H1 (cell line): Measurements from ENCODE around the gene NEMF. TPM values are rescaled to one million over a fixed set of nuclear protein-coding genes. Genes with fewer than 3 reads are reported as not detected.

Experiments
- CTCF ChIA-PET: fragments of 300-600 bp; sonication (Branson Sonifier 250); formaldehyde crosslinking; loops from one replicate; lab custom pipeline; 2021; ENCODE audit not compliant: partially characterized antibody; lab: Charles Lee
- POLR2A ChIA-PET: fragments of 300-600 bp; sonication (Branson Sonifier 250); formaldehyde crosslinking; loops from one replicate; lab custom pipeline; 2021; ENCODE audit warnings: inconsistent platforms; ENCODE audit not compliant: partially characterized antibody; lab: Charles Lee
- DNase-seq, 2 experiments: peaks; one replicate each; pipeline versions ENCODE4 v3.0.0 to v3.0.0-alpha.2; 2010 to 2022; ENCODE audit warnings: low spot score in 2 of 2, low read depth in 1 of 2, mixed read lengths in 1 of 2
- FAIRE-seq: peaks from 2 replicates; lab custom pipeline; 2011; peaks lifted over from hg19 to GRCh38; lab: Jason Lieb, UNC
- H2AFZ ChIP-seq: 2 replicates; pipeline ENCODE4 v1.8.1; 2012; ENCODE audit warnings: low read length, inconsistent platforms
- H2AK5ac ChIP-seq: 2 replicates; pipeline ENCODE4 v1.6.1; 2013; ENCODE audit warnings: low read depth, low read length
- H2BK120ac ChIP-seq: replicated peaks from 2 replicates; pipeline ENCODE3; 2013; ENCODE audit warnings: low read depth, low read length, inconsistent platforms
- H2BK12ac ChIP-seq: 2 replicates; pipeline ENCODE4 v1.6.1; 2013; ENCODE audit warnings: low read depth, low read length
- H2BK15ac ChIP-seq: 2 replicates; pipeline ENCODE4 v1.6.1; 2013; ENCODE audit warnings: low read length
- H2BK20ac ChIP-seq: 2 replicates; pipeline ENCODE4 v1.6.1; 2013; ENCODE audit warnings: low read length
- H2BK5ac ChIP-seq: 2 replicates; pipeline ENCODE4 v1.6.1; 2013; ENCODE audit warnings: low read depth, low read length
- H3K14ac ChIP-seq: 2 replicates; pipeline ENCODE4 v1.6.1; 2013; ENCODE audit warnings: inconsistent platforms; ENCODE audit not compliant: insufficient read length
- H3K18ac ChIP-seq: 2 replicates; pipeline ENCODE4 v1.6.1; 2013; ENCODE audit warnings: low read length; ENCODE audit errors: extremely low read depth
- H3K23ac ChIP-seq: 2 replicates; pipeline ENCODE4 v1.6.1; 2013; ENCODE audit warnings: inconsistent platforms; ENCODE audit not compliant: insufficient read length
- H3K23me2 ChIP-seq: 2 replicates; pipeline ENCODE4 v1.6.1; 2013; ENCODE audit warnings: low read depth, low read length
- H3K27ac ChIP-seq: 2 replicates; pipeline ENCODE4 v1.6.1; 2011; ENCODE audit warnings: low read depth, low read length, inconsistent platforms
- H3K27me3 ChIP-seq, 4 experiments: replicated peaks in 1 of 4; 1 replicate in 1 of 4; 2 replicates in 3 of 4; pipeline versions ENCODE4 v1.6.1 to v1.8.1; 2011 to 2013; ENCODE audit warnings: low read length in 3 of 4, mild to moderate bottlenecking in 3 of 4, inconsistent platforms in 2 of 4, mixed read lengths in 2 of 4, moderate library complexity in 1 of 4; ENCODE audit not compliant: control insufficient read depth in 3 of 4, insufficient read depth in 3 of 4; ENCODE audit errors: extremely low read depth in 1 of 4
- H3K36me3 ChIP-seq, 4 experiments: 2 replicates each; pipeline versions ENCODE4 v1.6.1 to v1.8.1; 2011 to 2013; ENCODE audit warnings: mild to moderate bottlenecking in 4 of 4, low read length in 3 of 4, moderate library complexity in 2 of 4, control low read depth in 1 of 4, inconsistent platforms in 1 of 4; ENCODE audit not compliant: insufficient read depth in 4 of 4, control insufficient read depth in 2 of 4
- H3K4ac ChIP-seq: replicated peaks from 2 replicates; pipeline ENCODE3; 2013; ENCODE audit warnings: low read length, low read depth, mixed read lengths, inconsistent platforms; ENCODE audit not compliant: insufficient read length
- H3K4me1 ChIP-seq, 4 experiments: replicated peaks in 1 of 4; 1 replicate in 1 of 4; 2 replicates in 3 of 4; pipeline versions ENCODE4 v1.6.1 to v1.8.1; 2011 to 2013; ENCODE audit warnings: low read length in 3 of 4, inconsistent platforms in 2 of 4, mixed read lengths in 1 of 4; ENCODE audit not compliant: insufficient read depth in 4 of 4, control insufficient read depth in 3 of 4
- H3K4me2 ChIP-seq, 2 experiments: 2 replicates each; pipeline versions ENCODE4 v1.6.1 to v1.8.1; 2011 to 2013; ENCODE audit warnings: low read depth in 2 of 2, low read length in 2 of 2, control low read depth in 1 of 2, inconsistent platforms in 1 of 2, mild to moderate bottlenecking in 1 of 2; ENCODE audit not compliant: insufficient read depth in 1 of 2
- H3K4me3 ChIP-seq, 4 experiments: fragments of 200-600, 300-600 bp in 1 of 4; sonication (generic), shearing (Covaris generic), sonication (Bioruptor Twin) in 1 of 4; 2 replicates each; pipeline versions ENCODE4 v1.5.1 to v1.8.1; 2011 to 2016; ENCODE audit warnings: low read length in 4 of 4, low read depth in 3 of 4, control low read depth in 2 of 4, inconsistent platforms in 2 of 4, mild to moderate bottlenecking in 2 of 4, mixed read lengths in 1 of 4, moderate library complexity in 1 of 4; ENCODE audit not compliant: insufficient read depth in 2 of 4; ENCODE audit errors: extremely low read depth in 1 of 4
- H3K56ac ChIP-seq: replicated peaks from 2 replicates; pipeline ENCODE3; 2013; ENCODE audit warnings: low read depth, mild to moderate bottlenecking, mixed read lengths, low read length, inconsistent platforms; ENCODE audit not compliant: insufficient read length
- H3K79me1 ChIP-seq: 2 replicates; pipeline ENCODE4 v1.6.1; 2013; ENCODE audit warnings: low read depth, low read length, control low read depth
- H3K79me2 ChIP-seq, 2 experiments: 2 replicates each; pipeline versions ENCODE4 v1.6.1 to v1.8.1; 2012 to 2013; ENCODE audit warnings: low read length in 2 of 2, mild to moderate bottlenecking in 2 of 2, inconsistent platforms in 1 of 2; ENCODE audit not compliant: insufficient read depth in 2 of 2, control insufficient read depth in 1 of 2
- H3K9ac ChIP-seq, 4 experiments: replicated peaks in 1 of 4; 1 replicate in 1 of 4; 2 replicates in 3 of 4; pipeline versions ENCODE4 v1.6.1 to v1.8.1; 2011 to 2013; ENCODE audit warnings: low read depth in 3 of 4, low read length in 3 of 4, control low read depth in 2 of 4, mild to moderate bottlenecking in 2 of 4, moderate library complexity in 2 of 4, inconsistent platforms in 1 of 4; ENCODE audit errors: extremely low read depth in 1 of 4
- H3K9me3 ChIP-seq, 2 experiments: 2 replicates each; pipeline versions ENCODE4 v1.6.1 to v1.8.1; 2012 to 2013; ENCODE audit warnings: mild to moderate bottlenecking in 2 of 2, moderate library complexity in 2 of 2, control low read depth in 1 of 2, inconsistent platforms in 1 of 2, low read depth in 1 of 2, low read length in 1 of 2, mixed read lengths in 1 of 2; ENCODE audit not compliant: insufficient read depth in 2 of 2
- H4K20me1 ChIP-seq, 2 experiments: replicated peaks in 1 of 2; 2 replicates each; pipeline versions ENCODE3 to v1.8.1; 2011 to 2013; ENCODE audit warnings: inconsistent platforms in 2 of 2, low read length in 2 of 2, mild to moderate bottlenecking in 1 of 2; ENCODE audit not compliant: insufficient read depth in 2 of 2, control insufficient read depth in 1 of 2
- H4K5ac ChIP-seq: 2 replicates; pipeline ENCODE4 v1.6.1; 2013; ENCODE audit warnings: low read length, low read depth, mixed read lengths, inconsistent platforms; ENCODE audit not compliant: insufficient read length
- H4K8ac ChIP-seq: 2 replicates; pipeline ENCODE4 v1.8.0; 2013; ENCODE audit warnings: mild to moderate bottlenecking, moderate library complexity, low read length, inconsistent platforms; ENCODE audit not compliant: insufficient read depth; ENCODE audit errors: extremely low read depth
- H4K91ac ChIP-seq: replicated peaks from 2 replicates; pipeline ENCODE3; 2013; ENCODE audit warnings: low read length, mixed read lengths, inconsistent platforms; ENCODE audit not compliant: insufficient read length
- POLR2A ChIP-seq, 2 experiments: IDR thresholded peaks; 1 replicate in 1 of 2; 2 replicates in 1 of 2; pipeline ENCODE4 v1.6.1; 2011; ENCODE audit warnings: low read depth in 2 of 2, low read length in 2 of 2, mild to moderate bottlenecking in 2 of 2; ENCODE audit errors: control extremely low read depth in 1 of 2
- SP2 ChIP-seq: IDR thresholded peaks from 2 replicates; pipeline ENCODE4 v1.6.1; 2012; ENCODE audit warnings: mild to moderate bottlenecking, low read length, inconsistent platforms
- ZNF274 ChIP-seq: IDR thresholded peaks from 2 replicates; pipeline ENCODE4 v1.7.0; 2012; ENCODE audit warnings: low read length, borderline replicate concordance; ENCODE audit errors: extremely low read depth
- WGBS, 2 experiments: shearing (Covaris generic) in 1 of 2; methylation state at CpG; one replicate each; pipeline versions ENCODE4 v1.1.6 to v1.1.7; 2013 to 2015; ENCODE audit warnings: low lambda C conversion rate in 2 of 2, mixed read lengths in 2 of 2, inconsistent platforms in 1 of 2, low coverage in 1 of 2, missing lambda C conversion rate in 1 of 2; ENCODE audit not compliant: insufficient replicate concordance in 2 of 2, insufficient coverage in 1 of 2, insufficient read length in 1 of 2; ENCODE audit errors: extremely low coverage in 1 of 2, missing lambda C conversion rate in 1 of 2; 5-methylcytosine and 5-hydroxymethylcytosine counted together
- polyA plus RNA-seq, 7 experiments: library from polyadenylated mRNA; depleted of rRNA in 3 of 7; stranded (reverse) in 5 of 7; unstranded in 2 of 7; fragments of >200 nt in 5 of 7; fragments of 200-250 nt in 2 of 7; gene quantifications; 1 replicate in 5 of 7; 2 replicates in 1 of 7; 4 replicates in 1 of 7; pipeline versions ENCODE4 v1.2.1 to v1.2.3, GENCODE V29; 2011 to 2013; ENCODE audit warnings: missing spikeins in 2 of 7, mixed read lengths in 2 of 7
- total RNA-seq: library from RNA; stranded (reverse); fragmentation: NEBNext Ultra II Directional; extraction: Animal tissue kit (Norgen Biotek cat#: 25700); gene quantifications from 2 replicates; pipeline ENCODE4 v1.2.1, GENCODE V29; 2021

Gene NEMF
- total and polyA plus RNA-seq, 2 of the 8 experiments (the other 6 are each of a cell fraction or from before 2014, with no cell fraction given), result 8.3 to 45.5 TPM

DNA sequence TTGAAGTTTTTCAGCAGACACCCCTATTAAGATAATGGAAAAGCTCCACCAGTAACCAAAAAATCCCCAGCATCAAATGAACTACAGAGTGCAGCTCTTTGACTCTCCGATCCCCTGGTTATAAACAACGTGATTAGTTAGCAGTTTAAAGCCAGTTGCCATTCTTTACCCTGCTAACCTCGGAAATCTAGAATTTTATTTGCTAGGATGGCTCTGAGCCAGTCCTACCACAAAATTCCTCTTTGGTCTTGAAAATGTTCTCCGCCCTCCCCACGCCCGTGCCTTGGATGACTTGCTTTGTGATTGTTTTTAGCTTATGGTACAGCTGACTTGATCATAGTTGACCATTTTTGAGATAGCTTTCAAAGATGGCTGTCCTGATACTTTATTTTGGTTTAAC, 83.4 kb downstream of the NEMF start:
- FAIRE-seq, result no peak
- no peaks in the 10 kb centered on the region for H3K27me3 ChIP-seq
- H4K5ac ChIP-seq, result no peak overlapping the region
- H3K79me2 ChIP-seq, result peaks cover 0 to 23% of the 10 kb centered on the region in 2 experiments; a peak in 3 of 4 replicates
- no peaks in the 10 kb centered on the region for H3K9me3 ChIP-seq
- H3K4ac ChIP-seq, result no peak overlapping the region
- no peak overlapping the region for H3K18ac ChIP-seq
- peaks cover 9% of the 10 kb centered on the region for H3K23me2 ChIP-seq
- peak overlapping the region; percentile 69 to 98 (median 93) for H3K4me3 ChIP-seq
- H3K23ac ChIP-seq, result no peak overlapping the region
- 75% methylated on average over 6 of the region's 6 CpGs; no CpG with 5 or more reads in 1 of the 2 experiments for WGBS, 2 experiments
- H3K79me1 ChIP-seq, result peaks cover 9% of the 10 kb centered on the region; the same call in 1 of the 2 replicates
- TF ChIP-seq POLR2A (IDR thresholded peaks at IDR 0.05; ENCODE audit: control extremely low read depth in 1 of 2, low read depth in 2 of 2, low read length in 2 of 2) (peak in 1 of 2 experiments; percentile 7; a peak in 1 of 3 replicates), ZNF274 (no peak), SP2 (no peak)
- TF ChIP-seq, all 59 proteins: peak for 1
- Histone ChIP-seq H3K4me1 (peaks cover 2 to 13% (median 3%) of the 10 kb centered on the region in 4 experiments; a peak in 4 of 7 replicates), H2BK20ac (no peak overlapping the region), H3K9ac (peak overlapping the region; percentile 54 to 99 (median 97)), H4K91ac (no peak overlapping the region), H3K36me3 (peaks cover 0 to 12% (median under 1%) of the 10 kb centered on the region in 4 experiments; a peak in 2 of 8 replicates), H3K4me2 (peak overlapping the region; percentile 88 to 90), H2BK5ac (peak overlapping the region; percentile 3; the same call in 1 of the 2 replicates), H2BK15ac (no peak overlapping the region), H2AK5ac (peak overlapping the region; percentile 77; the same call in 1 of the 2 replicates), H4K8ac (peak overlapping the region; percentile 97; the same call in 1 of the 2 replicates), H3K14ac (no peak overlapping the region), H4K20me1 (no peaks in the 10 kb centered on the region), H2AFZ (no peak overlapping the region), H2BK12ac (no peak overlapping the region; the same call in 1 of the 2 replicates), H2BK120ac (no peak overlapping the region), H3K27ac (no peak overlapping the region; the same call in 1 of the 2 replicates), H3K56ac (no peak overlapping the region)
- ChIA-PET POLR2A (interaction anchor here (1.1 to 3.5 kb wide), 9 partner anchors 7 to 347 kb away, joined by 3 to 30 read pairs (median 13); partner anchors contain the start of genes DNAAF2, KLHDC1, NEMF and POLE2), CTCF (interaction anchor here (0.6 to 2.8 kb wide), 7 partner anchors 19 to 134 kb away, joined by 3 to 16 read pairs (median 4); partner anchors contain the start of genes DNAAF2, NEMF and POLE2)
- no peak for DNase-seq
